ENCODE measurements around the gene FGD2.

- no peak for TF ChIP-seq CTCF (IDR thresholded peaks at IDR 0.05)
- no peak for TF ChIP-seq POLR2A (IDR thresholded peaks at IDR 0.05)
Observed at GRCh38 chr6:37057128-37057471, 51.6 kb downstream of the FGD2 start.
